Activated CD4-positive, alpha-beta T cell treated with anti-CD3 and anti-CD28 coated beads for 36 hours (primary cell): ENCODE results near the gene RSL1D1. TPM values are rescaled to one million over a fixed set of nuclear protein-coding genes. Genes with fewer than 3 reads are reported as not detected.

Experiments used
- ATAC-seq: fragments of 200-7000 bp; cut with Tn5 transposase; one replicate; pipeline ENCODE4 v1.10.0; 2021; ENCODE audit warnings: mild to moderate bottlenecking, moderate library complexity
- CTCF ChIA-PET: fragments of 350-600 bp; sonication (Branson Sonifier 250); formaldehyde crosslinking; loops from one replicate; lab custom pipeline; 2021; ENCODE audit warnings: antibody characterized with exemption; lab: Charles Lee
- POLR2A ChIA-PET: fragments of 350-600 bp; sonication (Branson Sonifier 250); formaldehyde crosslinking; loops from one replicate; lab custom pipeline; 2021; ENCODE audit warnings: antibody characterized with exemption, inconsistent platforms; lab: Charles Lee
- DNase-seq: peaks from one replicate; pipeline ENCODE4 v3.0.0-alpha.2; 2020
- H3K27ac Mint-ChIP-seq: one replicate; pipeline ENCODE4 v1.8.0; 2021; ENCODE audit warnings: mixed read lengths
- H3K27me3 Mint-ChIP-seq: one replicate; pipeline ENCODE4 v1.8.0; 2021; ENCODE audit warnings: mixed read lengths
- H3K36me3 Mint-ChIP-seq: one replicate; pipeline ENCODE4 v1.8.0; 2021; ENCODE audit warnings: low read depth, mixed read lengths
- H3K4me1 Mint-ChIP-seq: one replicate; pipeline ENCODE4 v1.8.0; 2021; ENCODE audit warnings: mixed read lengths
- H3K4me3 Mint-ChIP-seq: one replicate; pipeline ENCODE4 v1.8.0; 2021; ENCODE audit warnings: mild to moderate bottlenecking, moderate library complexity, mixed read lengths
- H3K9me3 Mint-ChIP-seq: one replicate; pipeline ENCODE4 v1.8.0; 2021; ENCODE audit warnings: low read depth, mixed read lengths
- intact Hi-C, 2 experiments: fragments of 100-400 bp; cut with DNase I in 1 of 2; cut with micrococcal nuclease in 1 of 2; formaldehyde crosslinking; loops; one replicate each; pipeline versions ENCODE4 v1.14.2 to v1.15.1; 2022 to 2024; cut with DNase I, micrococcal nuclease
- total RNA-seq, 2 experiments: library from RNA; stranded (reverse); gene quantifications; one replicate each; pipeline ENCODE4 v1.2.3, GENCODE V29; 2021

RSL1D1 gene
- total RNA-seq, 2 experiments from 2014 or later: 369 to 466 TPM

- Mint-ChIP-seq H3K36me3 (peaks cover 30% of the 10 kb centered on the region), H3K9me3 (no peaks in the 10 kb centered on the region), H3K4me3 (peak overlapping the region; percentile 92), H3K27ac (peak overlapping the region; percentile 76), H3K4me1 (peaks cover 52% of the 10 kb centered on the region), H3K27me3 (no peaks in the 10 kb centered on the region)
- no peak for DNase-seq
- no peak for ATAC-seq
- POLR2A ChIA-PET: interaction anchor here (0.7 to 2.6 kb wide), 4 partner anchors 18 to 405 kb away, joined by 4 to 22 read pairs (median 6); partner anchors contain the start of gene TXNDC11
- intact Hi-C loops: loop anchor here (5.0 to 10.0 kb wide), 6 partner anchors 212 to 1057 kb away; partner anchors contain the start of genes CLEC16A (in 1 of the 2), DEXI (in 1 of the 2), LITAF (in 1 of the 2) and NUBP1 (in 1 of the 2)
- CTCF ChIA-PET: interaction anchor here (0.5 to 3.5 kb wide), 6 partner anchors 11 to 381 kb away, joined by 4 to 20 read pairs (median 8); partner anchors contain the start of gene TXNDC11
Observed at GRCh38 chr16:11799017-11799381, 52.3 kb downstream of the RSL1D1 start.

GRCh38 chr16:11797957-11798299 is 53.4 kb downstream of the RSL1D1 start:
- intact Hi-C loops: loop anchor here (1.0 to 10.0 kb wide), 13 partner anchors 15 to 1056 kb away; partner anchors contain the start of genes RSL1D1 (in 2 of the 2), CLEC16A (in 1 of the 2), DEXI (in 1 of the 2) and LITAF (in 1 of the 2)
- Mint-ChIP-seq H3K4me3 (peak overlapping the region; percentile 92), H3K4me1 (peaks cover 62% of the 10 kb centered on the region), H3K27ac (peak overlapping the region; percentile 94), H3K36me3 (peaks cover 32% of the 10 kb centered on the region), H3K27me3 (no peaks in the 10 kb centered on the region), H3K9me3 (no peaks in the 10 kb centered on the region)
- ChIA-PET POLR2A (interaction anchor here (0.8 to 2.6 kb wide), 7 partner anchors 16 to 116 kb away, joined by 3 to 22 read pairs (median 5); partner anchors contain the start of gene TXNDC11), CTCF (interaction anchor here (0.7 to 3.5 kb wide), 19 partner anchors 12 to 302 kb away, joined by 3 to 28 read pairs (median 5); partner anchors contain the start of genes RSL1D1 and TXNDC11)
- peak; percentile 44 for DNase-seq
- no peak for ATAC-seq

GRCh38 chr16:11797166-11797956 is 54.0 kb downstream of the RSL1D1 start, which contains the start of gene ZC3H7A:
TSS of gene ZC3H7A (minus strand) at chr16:11797258. CDS start at chr16:11782354, 14,904 bp downstream.
- ATAC-seq: peak; percentile 95
- DNase-seq: peak; percentile 97
- POLR2A ChIA-PET: interaction anchor here (0.6 to 2.6 kb wide), 10 partner anchors 11 to 264 kb away, joined by 3 to 22 read pairs (median 4); partner anchors contain the start of gene TXNDC11
- H3K9me3 Mint-ChIP-seq: no peaks in the 10 kb centered on the region
- H3K36me3 Mint-ChIP-seq: peaks cover 37% of the 10 kb centered on the region
- H3K4me1 Mint-ChIP-seq: peaks cover 68% of the 10 kb centered on the region
- intact Hi-C loops: loop anchor here (1.0 to 10.0 kb wide), 13 partner anchors 14 to 1055 kb away; partner anchors contain the start of genes RSL1D1 (in 2 of the 2), CLEC16A (in 1 of the 2), DEXI (in 1 of the 2) and LITAF (in 1 of the 2)
- CTCF ChIA-PET: interaction anchor here (0.5 to 3.5 kb wide), 26 partner anchors 12 to 823 kb away, joined by 3 to 28 read pairs (median 4); partner anchors contain the start of genes RSL1D1 and TXNDC11
- H3K4me3 Mint-ChIP-seq: peak within 1 kb of the TSS; percentile 92
- H3K27me3 Mint-ChIP-seq: no peaks in the 10 kb centered on the region
- peak within 1 kb of the TSS; percentile 94 for H3K27ac Mint-ChIP-seq

GRCh38 chr16:11796227-11797165 is 54.8 kb downstream of the RSL1D1 start:
- CTCF ChIA-PET: interaction anchor here (0.5 to 3.5 kb wide), 17 partner anchors 10 to 824 kb away, joined by 3 to 28 read pairs (median 4); partner anchors contain the start of genes RSL1D1 and TXNDC11
- peaks cover 40% of the 10 kb centered on the region for H3K36me3 Mint-ChIP-seq

GRCh38 chr16:11795887-11796226 is 55.5 kb downstream of the RSL1D1 start:
- Mint-ChIP-seq H3K9me3 (no peaks in the 10 kb centered on the region), H3K36me3 (peaks cover 46% of the 10 kb centered on the region), H3K27ac (peak overlapping the region; percentile 65), H3K4me3 (peak overlapping the region; percentile 81), H3K4me1 (peaks cover 79% of the 10 kb centered on the region), H3K27me3 (no peaks in the 10 kb centered on the region)
- intact Hi-C loops: loop anchor here (5.0 to 10.0 kb wide), 6 partner anchors 209 to 1054 kb away; partner anchors contain the start of genes CLEC16A (in 1 of the 2), DEXI (in 1 of the 2), LITAF (in 1 of the 2) and NUBP1 (in 1 of the 2)
- ChIA-PET CTCF (interaction anchor here (0.7 to 2.3 kb wide), 7 partner anchors 9 to 265 kb away, joined by 3 to 10 read pairs (median 3); partner anchors contain the start of gene RSL1D1), POLR2A (no interaction called here)
- no peak for ATAC-seq
- DNase-seq: no peak

More at GRCh38 chr16:11796227-11797165, 54.8 kb downstream of the RSL1D1 start:
- POLR2A ChIA-PET: interaction anchor here (0.6 to 2.6 kb wide), 7 partner anchors 10 to 263 kb away, joined by 3 to 22 read pairs (median 5); partner anchors contain the start of gene TXNDC11
- Mint-ChIP-seq H3K27ac (peak overlapping the region; percentile 65), H3K4me1 (peaks cover 76% of the 10 kb centered on the region), H3K27me3 (no peaks in the 10 kb centered on the region), H3K9me3 (no peaks in the 10 kb centered on the region), H3K4me3 (peak overlapping the region; percentile 81)
- ATAC-seq (peak; percentile 1), DNase-seq (peak; percentile 49)
- intact Hi-C loops: loop anchor here (1.0 to 10.0 kb wide), 13 partner anchors 13 to 1054 kb away; partner anchors contain the start of genes RSL1D1 (in 2 of the 2), CLEC16A (in 1 of the 2), DEXI (in 1 of the 2) and LITAF (in 1 of the 2)

- DNase-seq: no peak
Observed at GRCh38 chr16:11794996-11795886, 56.1 kb downstream of the RSL1D1 start.

GRCh38 chr16:11794447-11794846 is 56.9 kb downstream of the RSL1D1 start:
- ATAC-seq (no peak), DNase-seq (no peak)
- CTCF ChIA-PET: interaction anchor here (1.2 kb wide), 1 partner anchor 12 kb away, joined by 3 read pairs; no protein-coding TSS in a partner anchor
- H3K4me3 Mint-ChIP-seq: peak overlapping the region; percentile 81
- intact Hi-C loops: loop anchor here (10.0 kb wide), 2 partner anchors 820 to 830 kb away; no protein-coding TSS in a partner anchor
- H3K27me3 Mint-ChIP-seq: no peaks in the 10 kb centered on the region
- peak overlapping the region; percentile 65 for H3K27ac Mint-ChIP-seq
- peaks cover 44% of the 10 kb centered on the region for H3K36me3 Mint-ChIP-seq
- POLR2A ChIA-PET: interaction anchor here (0.7 kb wide), 1 partner anchor 8 kb away, joined by 3 read pairs; no protein-coding TSS in a partner anchor
- H3K4me1 Mint-ChIP-seq: peaks cover 71% of the 10 kb centered on the region
- no peaks in the 10 kb centered on the region for H3K9me3 Mint-ChIP-seq

More at GRCh38 chr16:11794996-11795886, 56.1 kb downstream of the RSL1D1 start:
- ChIA-PET POLR2A (interaction anchor here (0.7 kb wide), 1 partner anchor 9 kb away, joined by 3 read pairs; no protein-coding TSS in a partner anchor), CTCF (interaction anchor here (0.8 to 1.5 kb wide), 3 partner anchors 9 to 14 kb away, joined by 3 to 7 read pairs (median 3); no protein-coding TSS in a partner anchor)
- intact Hi-C loops: loop anchor here (5.0 to 10.0 kb wide), 6 partner anchors 208 to 1053 kb away; partner anchors contain the start of genes CLEC16A (in 1 of the 2), DEXI (in 1 of the 2), LITAF (in 1 of the 2) and NUBP1 (in 1 of the 2)
- Mint-ChIP-seq H3K27me3 (no peaks in the 10 kb centered on the region), H3K4me3 (peak overlapping the region; percentile 81), H3K4me1 (peaks cover 74% of the 10 kb centered on the region), H3K9me3 (no peaks in the 10 kb centered on the region), H3K36me3 (peaks cover 48% of the 10 kb centered on the region), H3K27ac (peak overlapping the region; percentile 65)
- ATAC-seq: no peak

GRCh38 chr16:11793840-11794239 is 57.5 kb downstream of the RSL1D1 start:
- intact Hi-C loops: loop anchor here (10.0 kb wide), 2 partner anchors 821 to 829 kb away; no protein-coding TSS in a partner anchor
- Mint-ChIP-seq H3K36me3 (peaks cover 41% of the 10 kb centered on the region), H3K27ac (peak overlapping the region; percentile 65), H3K9me3 (no peaks in the 10 kb centered on the region), H3K27me3 (no peaks in the 10 kb centered on the region), H3K4me3 (peak overlapping the region; percentile 81), H3K4me1 (peaks cover 68% of the 10 kb centered on the region)
- ChIA-PET POLR2A (interaction anchor here (0.7 to 0.8 kb wide), 2 partner anchors 9 to 12 kb away, joined by 3 to 9 read pairs; no protein-coding TSS in a partner anchor), CTCF (interaction anchor here (0.7 to 1.3 kb wide), 3 partner anchors 12 to 79 kb away, joined by 3 to 6 read pairs (median 3); no protein-coding TSS in a partner anchor)
- DNase-seq: peak; percentile 53
- ATAC-seq: no peak
